HG03460 (cell line): ENCODE measurements around the gene ZNF266.

Source experiments
- ATAC-seq: cut with Tn5 transposase; IDR thresholded peaks from one replicate; pipeline ENCODE4 v1.9.1; 2021; ENCODE audit not compliant: unreplicated experiment

Gene ZNF266

DNA sequence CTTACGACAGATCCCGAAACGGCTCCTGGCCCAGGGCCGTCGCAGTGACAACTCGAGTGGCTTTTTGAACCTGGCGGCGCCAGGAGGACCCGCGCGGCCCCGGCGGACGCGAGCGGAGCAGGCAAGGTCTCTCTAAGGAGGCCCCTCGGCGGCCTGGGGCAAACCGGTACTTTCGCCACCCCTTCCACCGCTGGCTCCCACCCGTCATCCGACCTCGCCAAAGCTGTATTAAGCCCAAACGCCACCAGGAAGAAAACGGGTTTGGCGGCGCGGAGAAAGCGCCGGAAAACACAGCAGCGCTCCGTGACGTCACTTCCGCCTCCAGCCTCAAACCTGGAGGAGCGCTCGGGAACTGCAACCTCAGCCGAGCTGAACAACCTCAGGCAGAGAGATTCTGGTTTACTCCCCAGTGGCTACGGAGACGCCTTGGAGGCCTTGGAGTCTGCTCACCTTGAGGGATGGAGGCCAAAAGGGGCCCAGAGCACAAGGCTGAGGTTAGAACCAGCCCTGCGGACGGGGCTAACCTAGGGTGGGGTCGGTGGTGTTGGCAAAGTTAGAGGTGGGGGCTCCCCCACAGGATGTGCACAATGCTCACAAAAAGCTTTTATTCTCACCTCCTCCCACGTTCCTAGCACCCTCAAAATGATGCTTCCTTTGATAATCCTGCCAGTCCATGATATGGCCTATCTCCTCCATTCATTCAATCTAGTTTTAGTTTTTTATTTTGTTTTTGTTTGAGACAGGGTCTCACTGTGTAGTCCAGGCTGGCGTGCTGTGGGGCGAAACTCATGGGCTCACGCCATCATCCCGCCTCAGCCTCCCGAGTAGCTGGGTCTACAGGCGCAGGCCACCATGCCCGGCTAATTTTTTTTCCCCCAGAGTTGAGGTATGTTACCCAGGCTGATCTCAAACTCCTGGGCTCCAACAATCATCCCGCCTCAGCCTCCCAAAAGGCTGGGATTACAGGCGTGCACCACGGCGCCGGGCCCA lies at the start of gene ZNF266:
Gene ZNF266, minus strand, starts transcription at position 295 of the 990 bp plus-strand sequence. CDS start 15,484 bp downstream, outside the sequence.
- ATAC-seq: peak; percentile 78

DNA sequence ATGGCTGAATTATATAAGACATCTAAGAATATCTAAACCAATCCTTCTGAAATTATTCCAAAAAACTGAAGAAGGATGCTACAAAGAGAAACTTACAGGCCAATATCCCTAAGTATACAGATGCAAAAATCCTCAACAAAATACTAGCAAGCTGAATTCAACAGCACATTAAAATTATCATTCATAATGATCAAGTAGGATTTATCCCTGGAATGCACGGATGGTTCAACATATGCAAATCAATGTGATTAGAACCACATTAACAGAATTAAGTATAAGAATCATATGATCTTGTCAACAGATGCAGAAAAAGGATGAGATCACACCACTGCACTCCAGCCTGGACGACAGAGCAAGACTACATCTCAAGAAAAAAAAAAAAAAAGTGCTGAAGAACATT lies 49.8 kb upstream of the ZNF266 start:
- no peak for ATAC-seq

DNA sequence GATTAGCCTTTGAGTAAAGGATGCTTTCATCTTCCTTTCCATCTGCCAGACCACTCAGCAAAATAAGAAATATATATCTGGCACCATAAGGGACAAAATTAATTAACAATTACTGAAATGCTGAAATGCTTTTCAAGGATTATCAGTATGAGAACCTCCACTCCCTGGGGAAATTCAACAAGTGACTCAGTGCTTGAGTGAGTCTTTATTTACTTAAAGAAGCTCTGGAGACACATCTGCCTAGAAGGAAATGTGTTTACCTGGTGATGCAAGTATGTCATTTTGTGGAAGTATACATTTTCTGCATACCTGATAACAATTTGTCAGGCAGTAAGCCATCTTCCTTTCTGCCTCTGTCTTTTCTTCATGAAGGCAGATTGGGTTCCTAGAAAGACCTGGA lies 39.6 kb upstream of the ZNF266 start:
- ATAC-seq: no peak

DNA sequence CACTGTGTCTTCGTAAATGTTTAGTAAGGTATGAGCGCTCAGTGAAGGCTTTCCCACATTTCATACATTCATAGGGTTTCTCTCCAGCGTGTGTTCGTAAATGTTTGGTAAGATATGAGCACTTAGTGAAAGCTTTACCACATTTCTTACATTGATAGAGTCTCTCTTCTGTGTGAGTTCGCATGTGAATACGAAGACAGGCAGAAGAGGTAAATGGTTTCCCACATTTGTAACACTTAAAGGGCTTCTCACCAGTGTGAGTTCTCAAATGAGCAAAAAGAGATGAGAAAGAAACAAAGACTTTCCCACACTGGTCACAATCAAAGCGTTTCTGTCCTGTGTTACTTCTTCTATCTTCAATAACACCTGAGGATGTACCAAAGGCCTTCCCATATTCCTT lies 31.8 kb upstream of the ZNF266 start:
- no peak for ATAC-seq

DNA sequence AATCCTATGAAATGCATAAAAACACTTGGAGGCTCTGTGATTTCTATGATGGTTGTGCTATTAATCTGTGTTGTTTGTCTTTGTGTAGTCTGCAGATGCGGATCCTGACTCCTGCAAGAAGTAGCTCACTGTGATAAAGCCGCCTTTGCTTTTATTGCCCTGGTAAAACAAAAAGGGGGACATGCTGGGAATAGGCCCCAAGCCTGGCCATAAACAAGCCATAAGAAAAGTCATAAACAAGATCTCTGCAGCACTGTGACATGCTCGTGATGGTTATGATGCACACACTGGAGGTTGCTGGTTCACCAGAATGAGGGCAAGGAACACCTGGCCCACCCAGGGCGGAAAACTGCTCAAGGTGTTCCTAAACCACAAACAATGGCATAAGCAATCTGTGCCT lies 26.6 kb upstream of the ZNF266 start:
- ATAC-seq: no peak

DNA sequence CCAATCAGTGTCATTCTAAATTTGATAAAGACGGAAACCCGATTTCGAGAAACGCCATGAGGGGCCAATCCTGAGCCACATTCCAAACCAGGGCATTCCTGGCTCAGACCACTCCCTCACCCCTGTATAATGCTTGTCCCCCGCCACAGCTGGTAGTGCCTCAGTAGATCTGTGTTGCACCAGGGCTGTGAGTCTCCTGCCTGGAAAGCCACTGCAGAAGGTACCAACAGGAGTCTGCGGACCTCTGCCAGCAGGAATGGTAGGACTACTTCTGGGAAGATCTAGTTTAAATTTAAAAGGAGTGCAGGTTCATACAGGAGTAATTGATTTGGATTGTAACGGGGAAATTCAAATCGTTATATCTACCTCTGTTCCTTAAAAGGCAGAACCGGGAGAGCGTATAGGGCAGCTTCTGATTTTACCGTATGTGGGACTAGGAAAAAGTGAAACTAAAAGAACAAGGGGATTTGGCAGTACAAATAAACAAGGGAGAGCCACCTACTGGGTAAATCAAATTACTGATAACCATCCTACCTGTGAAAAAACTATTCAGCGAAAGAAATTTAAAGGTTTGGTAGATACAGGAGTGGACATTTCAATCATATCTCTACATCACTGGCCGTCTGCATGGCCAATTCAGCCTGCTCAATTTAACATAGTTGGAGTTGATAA lies 20.8 kb upstream of the ZNF266 start:
- no peak for ATAC-seq

DNA sequence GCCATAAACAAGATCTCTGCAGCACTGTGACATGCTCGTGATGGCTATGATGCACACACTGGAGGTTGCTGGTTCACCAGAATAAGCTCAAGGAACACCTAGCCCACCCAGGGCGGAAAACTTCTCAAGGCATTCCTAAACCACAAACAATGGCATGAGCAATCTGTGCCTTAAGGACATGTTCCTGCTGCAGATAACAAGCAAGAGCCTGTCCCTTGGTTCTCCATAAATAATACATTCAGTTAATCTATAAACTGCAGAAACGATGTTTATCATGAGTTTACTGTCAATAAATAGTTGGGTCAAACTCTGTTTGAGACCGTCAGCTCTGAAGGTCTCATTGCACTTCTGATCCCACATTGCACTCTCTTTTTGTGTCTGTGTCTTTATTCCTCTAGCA lies 18.6 kb upstream of the ZNF266 start:
- ATAC-seq: no peak

DNA sequence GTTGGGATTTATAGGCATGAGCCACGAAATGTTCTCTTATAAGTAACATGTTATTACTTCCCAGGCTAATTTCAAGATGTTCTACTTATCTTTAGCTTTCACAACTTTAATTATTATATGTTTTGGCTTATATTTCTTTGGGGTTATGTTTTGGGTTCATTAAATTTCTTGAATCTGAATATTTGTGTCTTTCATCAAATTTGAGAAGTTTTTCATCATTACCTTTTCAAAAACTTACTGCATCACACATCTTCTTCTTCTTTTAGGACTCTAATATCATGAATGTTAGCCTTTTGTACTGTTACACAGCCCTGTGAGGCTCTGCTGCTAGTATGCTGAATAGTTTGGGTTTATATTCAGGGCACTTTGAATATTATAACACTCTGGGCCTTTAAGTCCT lies 9.7 kb upstream of the ZNF266 start:
- no peak for ATAC-seq

DNA sequence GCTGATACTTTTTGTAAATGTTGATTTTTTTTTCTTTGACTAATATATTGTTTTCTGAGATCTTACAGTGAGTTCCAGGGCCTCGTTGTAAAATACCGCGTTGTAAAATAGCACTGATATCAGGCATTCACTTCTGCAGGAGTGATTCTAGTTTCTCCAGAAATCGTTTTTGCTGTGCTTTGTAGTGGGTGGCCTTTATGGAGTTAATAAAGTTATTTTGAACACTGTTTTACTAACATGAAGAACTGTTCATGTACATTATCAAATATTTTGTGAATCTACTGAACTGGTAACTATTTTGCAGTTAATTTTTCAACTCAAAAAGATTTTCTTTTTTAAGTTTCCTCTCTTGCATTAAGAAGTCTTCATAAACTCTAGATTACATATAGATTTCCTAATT lies 985 bp upstream of the ZNF266 start:
- no peak for ATAC-seq

DNA sequence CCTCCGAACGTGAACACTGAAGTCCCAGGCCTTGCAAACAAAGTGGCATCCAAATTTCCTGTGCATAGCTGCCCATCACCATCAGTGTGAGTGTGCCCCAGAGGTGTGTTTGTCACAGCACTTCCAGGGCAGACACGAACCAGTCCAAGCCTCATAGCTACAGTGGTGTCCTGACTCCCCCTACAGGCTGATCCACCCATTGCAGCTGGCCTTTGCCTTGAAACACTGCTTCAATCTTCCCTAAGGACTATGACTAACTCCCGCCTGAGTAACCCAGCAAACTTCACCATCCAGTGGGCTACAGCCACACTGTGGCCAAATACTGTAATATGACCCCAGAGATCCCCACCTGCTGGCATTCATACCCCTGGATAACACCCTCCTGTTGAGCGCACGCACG lies 3.9 kb downstream of the ZNF266 start:
- ATAC-seq: no peak

DNA sequence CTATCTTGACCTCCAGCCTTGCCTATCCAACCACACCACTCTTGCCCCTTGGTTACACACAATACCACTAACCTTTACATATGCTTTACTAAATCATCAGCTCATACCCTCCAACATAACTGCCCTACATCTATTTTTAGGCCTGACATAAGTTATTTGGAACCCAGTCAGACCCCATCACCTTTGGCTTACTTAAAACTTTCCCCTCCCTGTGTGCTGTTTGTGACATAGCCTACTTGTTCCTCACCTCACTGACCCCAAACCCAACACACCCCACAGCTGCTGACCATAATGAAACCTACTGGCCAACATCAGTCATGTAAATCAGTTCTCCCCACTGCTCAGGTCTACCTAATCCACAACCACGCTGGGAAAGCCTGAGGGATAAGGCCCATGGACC lies 4.9 kb downstream of the ZNF266 start:
- ATAC-seq: no peak

DNA sequence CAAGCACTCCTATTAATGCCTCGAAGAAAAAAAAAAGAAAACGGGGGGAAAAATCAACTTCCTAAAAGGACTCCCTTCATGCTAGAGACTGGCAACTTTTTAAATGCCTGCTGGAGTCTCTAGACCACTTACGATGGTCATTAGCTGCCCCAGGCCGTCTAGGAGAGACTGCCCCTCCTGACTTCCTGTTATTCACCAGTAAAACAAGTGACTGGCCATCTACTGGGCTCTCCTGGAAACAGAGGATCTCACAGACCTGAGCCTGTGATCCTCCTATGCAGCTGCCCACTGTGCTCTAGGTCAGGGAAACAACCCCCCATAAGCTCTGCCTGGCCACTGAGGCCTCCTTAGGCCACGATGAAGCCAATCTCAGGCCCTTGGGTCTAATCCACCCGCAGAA lies 7.4 kb downstream of the ZNF266 start:
- ATAC-seq: no peak

DNA sequence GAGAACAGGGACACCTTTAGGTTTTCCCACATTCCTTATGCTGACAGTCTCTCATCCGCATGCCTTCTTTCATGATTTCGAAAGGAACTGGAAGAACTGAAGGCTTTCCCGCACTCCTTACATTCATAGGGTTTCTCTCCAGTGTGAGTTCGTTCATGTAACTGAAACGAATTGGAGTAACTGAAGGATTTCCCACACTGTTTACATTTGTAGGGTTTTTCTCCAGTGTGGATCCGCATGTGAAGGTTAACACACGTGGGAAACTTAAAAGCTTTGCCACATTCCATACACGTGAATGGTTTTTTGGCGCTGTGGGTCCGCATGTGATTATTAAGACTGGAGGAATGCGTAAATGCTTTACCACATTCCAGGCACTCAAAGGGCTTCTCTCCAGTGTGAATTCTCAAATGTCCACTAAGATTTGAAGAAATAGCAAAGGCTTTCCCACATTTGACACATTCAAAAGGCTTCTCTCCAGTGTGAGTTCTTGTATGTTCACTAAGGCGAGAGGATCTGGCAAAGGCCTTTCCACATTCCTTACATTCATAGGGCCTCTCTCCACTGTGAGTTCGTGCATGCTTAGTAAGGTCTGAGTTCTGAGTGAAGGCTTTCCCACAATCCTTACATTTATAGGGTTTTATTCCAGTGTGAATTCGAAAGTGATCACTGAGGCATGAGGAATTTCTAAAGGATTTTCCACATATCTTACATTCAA lies 22.0 kb downstream of the ZNF266 start:
- ATAC-seq: no peak

DNA sequence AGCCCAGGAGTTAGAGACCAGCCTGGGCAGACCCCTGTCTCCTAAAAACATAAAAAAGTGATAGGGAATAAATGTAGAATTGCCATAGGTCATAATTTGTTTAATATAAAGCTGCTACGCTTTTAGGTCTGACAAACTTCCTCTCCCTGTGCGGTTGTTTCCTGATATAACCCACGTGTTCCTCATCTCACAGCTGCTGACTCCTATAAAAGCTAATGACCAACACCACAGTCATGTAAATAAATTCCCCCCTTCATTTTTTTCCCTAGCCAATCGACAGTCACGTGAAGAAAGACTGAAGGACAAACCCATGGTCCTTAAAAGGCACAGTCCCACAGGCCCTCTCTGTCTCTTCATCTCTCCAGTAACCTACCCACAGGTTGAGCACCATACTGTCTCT lies 27.5 kb downstream of the ZNF266 start:
- ATAC-seq: no peak

DNA sequence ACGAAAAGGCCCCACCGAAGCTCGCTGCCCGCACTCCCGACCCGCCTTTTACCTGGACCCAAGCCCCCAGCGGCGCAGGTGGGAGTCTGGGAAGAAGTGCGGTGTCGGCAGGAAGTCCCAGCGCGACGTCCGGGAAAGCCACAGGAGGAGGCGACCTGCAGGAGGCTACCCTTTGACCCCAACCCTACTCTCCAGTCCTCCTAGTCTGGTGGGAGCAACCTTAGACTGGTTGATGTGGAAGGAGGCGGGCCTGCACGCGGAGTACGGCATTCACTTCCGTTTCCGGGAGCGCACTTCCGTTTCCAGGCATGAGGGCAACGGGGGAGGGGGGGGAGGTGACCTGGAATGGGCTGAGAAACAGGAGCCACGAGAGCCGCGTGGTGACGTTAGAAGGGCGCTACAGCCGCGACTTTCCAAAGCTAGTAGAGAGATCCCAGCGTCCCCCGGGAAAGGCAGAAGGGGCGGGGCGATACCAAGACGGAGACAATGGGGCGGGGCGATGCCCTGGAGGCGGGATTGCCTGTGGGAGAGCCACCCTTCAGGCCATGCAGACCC lies 28.5 kb downstream of the ZNF266 start:
- no peak for ATAC-seq

DNA sequence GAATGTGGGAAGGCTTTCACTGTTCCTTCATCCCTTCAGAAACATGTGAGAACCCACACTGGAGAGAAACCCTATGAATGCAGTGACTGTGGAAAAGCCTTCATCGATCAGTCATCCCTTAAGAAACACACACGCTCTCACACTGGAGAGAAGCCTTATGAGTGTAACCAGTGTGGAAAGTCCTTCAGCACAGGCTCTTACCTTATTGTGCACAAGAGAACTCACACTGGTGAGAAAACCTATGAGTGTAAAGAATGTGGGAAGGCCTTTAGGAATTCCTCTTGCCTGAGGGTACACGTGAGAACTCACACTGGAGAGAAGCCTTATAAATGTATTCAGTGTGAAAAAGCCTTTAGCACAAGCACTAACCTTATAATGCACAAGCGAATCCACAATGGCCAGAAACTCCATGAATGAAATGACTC lies 54.0 kb downstream of the ZNF266 start:
- no peak for ATAC-seq

DNA sequence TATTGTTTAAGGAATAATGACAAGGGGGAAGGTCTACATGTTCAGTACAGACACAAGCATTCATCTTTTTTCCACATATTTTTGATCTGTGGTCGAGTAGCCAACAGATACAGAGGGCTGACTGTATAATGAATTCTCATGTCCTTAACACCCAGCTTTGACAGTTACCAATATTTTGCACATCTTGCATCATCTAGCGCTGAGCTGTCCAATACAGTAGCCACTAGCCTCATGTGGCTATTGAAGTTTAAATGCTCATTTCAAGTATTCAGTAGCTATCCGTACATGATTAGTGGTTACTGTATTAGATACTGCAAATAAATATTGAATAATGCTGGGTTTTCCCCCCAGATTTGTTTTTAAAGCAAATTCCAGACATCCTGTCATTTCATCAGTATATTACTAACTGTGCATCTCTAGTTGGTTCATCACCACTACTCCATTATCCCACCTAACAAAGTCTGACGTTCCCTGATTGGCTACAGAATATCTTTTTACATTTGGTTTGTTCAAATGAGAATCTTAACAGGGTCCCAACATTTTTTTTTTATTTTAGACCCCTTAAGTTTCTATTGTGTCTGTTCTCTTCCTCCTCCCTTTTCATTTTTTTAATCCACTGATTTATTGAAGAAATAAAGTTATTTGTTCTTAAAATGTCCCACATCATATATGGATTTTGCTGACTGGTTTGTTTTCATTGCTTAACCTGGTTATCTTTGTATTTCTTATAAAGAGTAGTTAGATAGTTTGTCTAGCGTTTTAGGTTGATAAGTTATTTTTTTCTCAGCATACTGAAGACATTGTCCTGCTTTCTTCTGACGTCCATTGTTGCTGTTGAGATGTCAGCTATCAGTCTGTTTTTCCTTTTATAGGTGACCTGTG lies 64.4 kb downstream of the ZNF266 start:
- ATAC-seq: no peak

DNA sequence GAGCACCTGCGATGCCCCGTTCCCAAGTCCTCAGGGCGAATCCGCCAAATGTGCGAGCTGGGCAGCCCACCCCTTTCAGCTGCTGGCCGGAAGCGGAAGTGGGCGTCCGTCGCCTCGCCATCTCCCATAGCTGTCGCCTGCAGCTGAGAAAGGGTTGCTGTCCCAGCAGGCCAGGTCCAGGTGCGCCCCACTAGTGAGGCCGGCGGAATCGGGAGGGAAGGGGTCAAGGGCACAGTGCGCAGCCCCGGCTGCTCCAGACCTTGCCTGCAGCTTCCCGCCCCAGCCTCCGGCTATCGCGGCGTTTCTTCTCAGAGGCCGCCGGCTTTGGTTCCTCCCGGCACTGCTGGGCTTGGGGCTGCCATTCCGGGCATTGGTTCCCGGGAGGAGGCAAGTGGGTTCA lies 72.5 kb downstream of the ZNF266 start, which contains the start of gene ZNF177:
Gene ZNF177, plus strand, starts transcription at position 109 of the 400 bp plus-strand sequence. CDS start 15,299 bp downstream, outside the sequence.
- no peak for ATAC-seq
